ENCODE data around the gene SLC19A1.
"Not testable (repeated sequence)": the region's sequence is repeated elsewhere in the genome, so short reads cannot be mapped to it uniquely, and the experiment has no call there.

Gene SLC19A1

DNA sequence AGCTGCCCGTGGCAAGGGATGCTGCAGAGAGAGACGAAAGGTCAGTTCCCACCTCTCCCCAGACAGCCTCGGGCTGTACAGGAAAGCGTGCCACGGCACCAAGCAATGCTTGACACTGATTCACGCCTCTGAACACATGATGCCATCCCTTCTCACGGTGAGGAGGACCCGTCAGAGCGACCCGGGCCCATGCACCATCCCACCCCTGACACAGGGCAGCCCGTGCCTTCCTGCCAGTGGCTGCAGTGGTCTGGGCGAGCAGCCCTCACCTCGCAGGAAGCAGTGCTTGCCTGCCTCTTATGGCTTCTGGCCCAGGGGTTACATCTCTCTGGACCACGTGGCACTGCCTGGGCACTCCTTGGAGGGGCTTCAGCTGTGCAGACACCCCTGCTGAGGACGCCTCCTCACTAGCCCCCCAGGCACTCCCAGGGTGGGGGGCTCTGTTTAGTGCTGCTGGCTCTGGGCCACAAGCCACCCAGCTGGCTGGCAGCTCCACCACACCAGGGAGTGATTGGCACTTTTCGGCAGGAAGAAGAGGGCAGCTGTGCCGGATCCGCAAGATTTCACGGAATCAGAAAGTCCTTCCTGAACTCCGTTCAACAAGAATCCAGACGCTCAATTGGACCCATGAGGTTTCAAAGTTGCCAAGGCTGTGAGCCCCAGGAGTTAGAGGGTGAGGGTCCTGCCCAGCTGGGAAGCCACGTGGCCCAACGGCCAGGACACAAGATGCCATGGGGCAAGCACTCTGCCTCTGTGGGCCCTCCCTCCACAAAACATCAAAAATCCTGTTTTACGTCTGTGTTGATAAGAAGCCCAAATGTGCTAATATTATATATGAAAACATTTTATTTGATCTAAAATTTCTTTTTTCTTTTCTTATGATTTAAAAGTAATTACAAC is 34.8 kb upstream of the SLC19A1 start:
- DNase-seq (ENCODE audit: low spot score) = no peak

- DNase-seq (ENCODE audit: low spot score) = no peak
Observed at GRCh38 chr21:45575993-45576837, 34.0 kb upstream of the SLC19A1 start.

DNA sequence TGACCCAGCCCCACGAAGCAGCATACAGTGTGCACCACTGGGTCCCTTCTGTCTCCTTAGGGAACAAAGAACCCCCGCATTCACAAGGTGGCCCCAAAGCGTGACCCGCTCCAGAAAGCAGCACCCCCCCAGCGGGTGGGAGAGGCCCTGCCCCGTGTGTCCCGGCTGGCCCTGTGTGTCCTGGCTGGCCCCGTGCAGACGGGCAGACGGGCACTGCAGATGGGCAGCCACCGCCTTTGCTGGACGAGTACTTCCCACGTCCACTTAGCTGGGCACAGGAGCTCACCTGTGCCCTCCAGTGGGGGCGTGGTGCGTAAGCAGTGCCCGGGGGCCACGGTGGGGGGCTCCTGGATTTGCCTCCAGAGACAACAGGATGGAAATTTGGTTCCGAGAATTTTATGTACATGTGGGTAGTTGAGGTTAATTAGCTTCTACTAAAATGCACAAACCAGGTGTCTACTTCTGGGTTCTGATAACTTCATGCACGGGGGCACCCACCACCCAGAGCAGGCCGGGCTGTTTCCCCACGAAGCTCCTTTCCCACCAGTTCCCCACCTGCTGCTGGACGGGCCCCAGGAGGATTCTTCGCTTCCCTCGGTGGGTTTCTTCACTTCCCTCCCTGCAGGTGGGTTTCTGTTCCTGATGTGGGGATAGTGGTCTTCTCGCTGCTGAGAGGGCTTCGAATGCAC is 33.2 kb upstream of the SLC19A1 start:
- no peak for DNase-seq (ENCODE audit: low spot score)

GRCh38 chr21:45574691-45575090 is 32.5 kb upstream of the SLC19A1 start:
- no peak for DNase-seq (ENCODE audit: low spot score)

- DNase-seq (ENCODE audit: low spot score) = no peak
Observed at GRCh38 chr21:45574081-45574501, 31.9 kb upstream of the SLC19A1 start.

DNA sequence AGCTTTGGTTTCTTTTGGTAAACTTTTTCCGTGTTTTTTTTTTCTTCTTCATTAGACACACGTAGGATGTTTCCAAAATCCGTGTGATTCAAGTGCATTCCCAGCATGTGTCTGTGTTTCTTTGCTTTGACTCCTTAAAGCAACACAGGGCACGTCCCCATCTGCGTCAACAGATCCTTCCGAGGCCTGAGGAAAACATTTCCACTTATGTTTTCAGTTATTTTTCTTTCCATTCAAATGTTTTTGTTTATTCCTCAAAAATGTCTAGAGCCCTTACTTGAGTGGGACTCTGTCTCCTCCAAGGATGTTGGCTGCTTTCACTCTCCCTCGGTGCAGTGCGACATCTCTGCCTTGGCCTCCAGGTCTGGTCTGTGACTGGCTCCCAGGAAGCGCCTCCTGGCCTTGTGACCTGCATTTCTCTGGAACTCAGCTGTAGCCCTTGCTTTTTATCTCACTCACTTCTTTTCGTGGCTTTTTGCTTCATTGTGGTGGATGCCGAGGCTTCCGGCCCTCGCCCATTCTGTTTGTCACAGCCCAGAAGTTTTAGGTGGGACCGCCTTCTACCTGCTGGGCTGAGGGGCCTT is 31.3 kb upstream of the SLC19A1 start:
- DNase-seq (ENCODE audit: low spot score) = no peak

DNA sequence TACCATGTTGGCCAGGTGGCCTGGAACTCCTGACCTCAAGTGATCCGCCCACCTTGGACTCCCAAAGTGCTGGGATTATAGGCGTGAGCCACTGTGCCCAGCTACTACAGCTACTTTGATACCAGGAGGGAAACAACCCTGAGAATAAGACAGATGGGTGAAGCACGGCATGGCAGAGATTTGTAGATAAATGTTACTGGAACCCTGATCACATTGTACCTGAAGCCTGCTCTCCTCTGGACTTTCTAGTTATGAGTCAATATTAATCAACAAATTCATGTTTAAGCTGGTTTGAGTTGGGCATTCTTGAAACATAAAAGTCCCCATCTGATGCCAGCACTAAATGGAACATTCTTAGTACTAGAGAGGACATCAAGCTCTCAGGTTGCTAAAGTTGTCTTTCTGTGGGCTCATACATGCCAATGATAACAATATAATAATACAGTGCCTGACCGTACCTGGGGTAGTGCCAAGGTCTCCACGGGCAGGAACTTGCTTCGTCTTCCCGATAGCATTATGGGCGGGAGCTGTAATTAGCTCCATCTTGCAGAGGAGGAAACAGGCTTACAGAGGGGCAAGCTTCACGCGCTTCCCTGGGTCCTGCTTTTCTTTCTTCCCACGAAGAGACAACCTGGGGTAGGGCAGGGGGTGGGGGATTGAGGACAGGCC is 30.7 kb upstream of the SLC19A1 start:
- no peak for DNase-seq (ENCODE audit: low spot score)

DNA sequence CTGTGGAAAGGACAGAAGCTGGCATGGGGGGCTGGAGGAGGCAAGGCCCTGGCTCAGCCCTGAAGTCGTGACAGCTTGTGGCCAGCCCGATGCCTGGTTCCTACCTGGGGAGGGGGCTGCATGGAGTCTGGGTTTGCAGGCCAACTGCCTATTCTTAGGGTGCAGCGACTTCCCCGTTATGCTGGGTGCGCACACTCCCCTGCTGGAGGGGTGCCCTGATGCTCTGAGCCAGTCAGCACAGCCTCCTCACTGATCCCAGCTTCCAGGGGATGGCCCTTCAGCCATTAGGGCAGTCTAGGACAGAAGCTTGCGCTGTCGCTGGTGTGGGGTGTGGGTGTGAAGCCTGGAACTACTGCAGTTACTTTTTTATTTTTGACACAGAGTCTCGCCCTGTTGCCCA is 30.0 kb upstream of the SLC19A1 start:
- DNase-seq (ENCODE audit: low spot score) = no peak

DNA sequence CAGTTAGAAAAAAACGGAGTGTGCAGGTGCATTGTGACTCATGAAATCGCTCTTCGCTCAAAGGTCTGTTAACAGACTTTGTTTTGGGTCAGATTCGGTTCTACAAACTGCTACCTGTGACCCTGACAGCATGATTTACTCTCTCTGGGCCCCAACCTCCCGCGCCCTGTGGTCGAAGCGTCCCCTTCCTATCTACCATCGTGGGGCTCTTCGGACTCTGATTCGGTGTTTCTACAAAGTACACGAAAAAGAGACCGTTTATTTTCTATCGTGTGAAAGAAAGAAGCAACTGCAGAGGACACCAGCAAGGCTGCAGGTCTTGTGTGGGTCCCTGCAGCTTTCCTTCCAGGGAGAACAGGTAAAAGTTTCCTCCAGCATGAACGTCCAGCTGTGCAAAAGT is 29.4 kb upstream of the SLC19A1 start:
- no peak for DNase-seq (ENCODE audit: low spot score)

DNA sequence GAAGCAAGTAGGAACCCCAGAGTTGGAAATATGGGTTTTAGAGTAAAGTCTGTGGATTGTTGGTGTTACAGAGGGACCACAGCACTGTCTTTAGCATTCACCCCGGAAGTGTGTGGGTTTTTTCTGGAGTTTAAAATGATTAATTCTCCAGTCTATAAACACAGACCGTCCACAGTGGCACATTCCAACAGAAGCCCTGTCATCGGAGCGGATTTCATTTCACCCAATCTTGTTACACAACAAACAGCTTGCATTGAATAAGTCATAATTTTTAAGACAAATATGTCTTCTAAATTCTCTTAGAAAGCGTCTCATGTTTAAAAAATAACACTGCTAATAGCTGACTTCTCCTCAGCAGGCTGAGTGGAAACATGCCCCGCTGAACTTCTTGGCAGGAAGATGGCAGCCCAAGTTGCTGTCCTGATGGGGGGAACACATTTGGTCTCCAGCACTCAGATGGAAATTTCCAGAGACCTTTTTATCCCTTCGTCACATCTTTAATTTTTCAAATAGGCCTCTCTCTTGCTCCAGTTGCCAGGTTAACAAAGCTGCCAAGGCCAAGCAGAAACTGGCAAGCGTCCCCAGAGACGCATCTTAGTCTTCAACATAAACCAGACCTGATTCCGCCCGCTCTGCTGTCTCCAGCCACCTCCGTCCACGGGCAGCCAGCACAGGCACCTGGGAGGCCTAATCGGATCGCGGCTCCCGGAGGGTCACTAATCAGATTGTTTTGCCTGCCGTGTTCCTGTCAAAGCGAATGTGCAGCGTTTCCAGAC is 28.8 kb upstream of the SLC19A1 start:
- peak; percentile 98 for DNase-seq (ENCODE audit: low spot score)

DNA sequence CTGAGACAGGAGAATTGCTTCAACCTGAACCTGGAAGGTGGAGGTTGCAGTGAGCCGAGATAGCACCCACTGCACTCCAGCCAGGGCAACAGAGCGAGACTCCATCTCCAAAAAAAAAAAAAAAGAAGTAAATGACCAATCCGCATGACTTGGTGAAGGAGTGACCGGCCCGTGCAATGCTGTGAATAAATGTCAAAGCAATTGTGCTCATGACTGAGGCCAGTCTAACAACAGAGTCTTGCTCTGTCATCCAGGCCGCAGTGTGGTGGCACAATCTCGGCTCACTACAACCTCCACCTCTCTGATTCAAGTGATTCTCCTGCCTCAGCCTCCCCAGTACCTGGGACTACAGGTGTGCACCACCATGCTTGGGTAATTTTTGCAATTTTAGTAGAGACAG is 27.8 kb upstream of the SLC19A1 start:
- DNase-seq (ENCODE audit: low spot score) = no peak

- no peak for DNase-seq (ENCODE audit: low spot score)
Observed at GRCh38 chr21:45568383-45568782, 26.1 kb upstream of the SLC19A1 start.

DNA sequence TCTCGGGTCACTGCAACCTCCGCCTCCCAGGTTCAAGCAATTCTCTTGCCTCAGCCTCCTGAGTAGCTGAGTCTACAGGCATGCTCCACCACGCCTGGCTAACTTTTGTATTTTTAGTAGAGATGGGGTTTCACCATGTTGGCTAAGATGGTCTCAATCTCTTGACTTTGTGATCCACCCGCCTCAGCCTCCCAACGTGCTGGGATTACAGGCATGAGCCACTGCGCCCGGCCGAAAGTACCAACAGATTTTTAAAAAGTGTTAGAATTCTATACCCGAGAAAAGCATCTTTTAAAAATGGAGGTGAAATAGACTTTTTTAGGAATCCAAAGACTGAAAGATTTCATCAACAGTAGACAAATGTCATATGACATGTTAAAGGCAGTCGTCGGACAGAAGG is 21.9 kb upstream of the SLC19A1 start:
- DNase-seq (ENCODE audit: low spot score) = not testable (repeated sequence)

GRCh38 chr21:45562965-45563364 is 20.7 kb upstream of the SLC19A1 start:
- DNase-seq (ENCODE audit: low spot score) = no peak

DNA sequence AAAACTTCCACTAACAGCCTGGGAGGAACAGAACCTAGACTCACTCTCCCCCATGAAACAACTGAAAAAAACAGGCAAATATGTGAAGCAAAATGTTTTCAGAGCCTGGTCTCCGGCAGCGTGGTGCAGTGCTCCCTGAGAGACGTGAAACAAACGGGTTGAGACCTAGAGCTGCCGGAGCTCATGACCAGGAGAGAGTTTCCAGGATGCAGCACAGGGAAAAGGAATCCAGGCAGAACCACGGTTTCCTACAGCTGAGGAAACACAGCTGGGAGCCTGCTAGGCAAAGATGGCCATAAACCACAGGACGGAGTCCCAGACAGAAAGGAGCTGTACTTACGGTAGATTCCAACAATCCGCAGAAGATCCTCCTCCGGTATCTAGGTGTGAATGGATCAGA is 20.2 kb upstream of the SLC19A1 start:
- no peak for DNase-seq (ENCODE audit: low spot score)

DNA sequence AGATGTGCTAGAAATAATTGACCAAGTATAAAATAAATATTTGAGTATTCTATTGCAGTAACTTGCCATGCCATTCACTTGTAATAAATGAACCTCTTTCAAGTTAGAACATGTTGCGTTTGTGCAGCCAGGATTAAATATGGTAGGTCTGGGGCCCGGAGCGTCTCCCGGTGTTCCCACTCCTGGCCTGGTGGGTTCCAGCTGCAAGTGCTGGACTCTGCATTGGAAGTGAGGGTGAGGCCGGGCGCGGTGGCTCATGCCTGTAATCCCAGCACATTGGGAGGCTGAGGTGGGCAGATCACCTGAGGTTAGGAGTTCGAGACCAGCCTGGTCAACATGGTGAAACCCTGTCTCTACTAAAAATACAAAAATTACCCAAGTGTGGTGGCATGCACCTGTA is 19.0 kb upstream of the SLC19A1 start:
- not testable (repeated sequence) for DNase-seq (ENCODE audit: low spot score)

DNA sequence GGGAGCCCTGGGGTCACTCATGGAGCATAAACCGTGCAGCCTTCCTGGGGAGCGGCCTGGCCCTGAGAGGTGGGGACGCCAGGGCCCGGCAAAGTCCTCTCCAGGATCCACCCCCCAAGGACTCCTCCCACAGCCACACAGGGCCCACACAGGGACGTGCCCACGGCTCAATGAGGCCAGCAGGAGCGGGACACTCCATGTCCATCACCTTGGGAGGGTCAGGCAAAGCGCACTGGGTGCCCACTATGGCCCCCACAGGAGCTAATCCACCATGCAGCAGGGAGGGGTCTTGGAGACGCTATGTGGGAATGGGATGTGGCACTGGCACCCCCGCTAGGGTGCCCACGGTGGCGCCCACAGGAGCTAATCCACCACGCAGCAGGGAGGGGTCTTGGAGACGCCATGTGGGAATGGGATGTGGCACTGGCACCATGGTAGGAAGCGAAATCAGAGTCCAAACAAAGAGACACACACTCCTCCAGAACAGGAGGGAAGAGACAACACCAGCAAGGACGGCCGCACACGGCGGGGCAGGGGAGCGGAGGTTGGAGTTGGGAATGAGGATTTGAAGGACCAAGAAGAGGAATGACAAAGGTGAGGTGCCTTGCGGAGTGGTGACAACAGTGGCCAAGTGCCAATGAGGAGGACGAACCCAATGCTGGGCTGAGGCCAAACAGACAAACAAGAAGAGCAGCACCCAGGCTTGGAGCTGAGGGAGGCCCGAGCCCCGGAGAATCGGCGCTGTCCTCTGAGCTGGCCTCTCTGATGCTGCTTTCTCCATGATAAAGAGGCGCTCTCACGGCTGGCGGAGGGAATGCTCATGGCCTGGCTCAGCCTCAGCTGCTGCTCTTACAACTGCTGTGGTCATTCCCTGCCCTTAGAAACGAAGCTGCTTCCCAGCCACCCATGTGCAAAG is 18.1 kb upstream of the SLC19A1 start:
- no peak for DNase-seq (ENCODE audit: low spot score)

DNA sequence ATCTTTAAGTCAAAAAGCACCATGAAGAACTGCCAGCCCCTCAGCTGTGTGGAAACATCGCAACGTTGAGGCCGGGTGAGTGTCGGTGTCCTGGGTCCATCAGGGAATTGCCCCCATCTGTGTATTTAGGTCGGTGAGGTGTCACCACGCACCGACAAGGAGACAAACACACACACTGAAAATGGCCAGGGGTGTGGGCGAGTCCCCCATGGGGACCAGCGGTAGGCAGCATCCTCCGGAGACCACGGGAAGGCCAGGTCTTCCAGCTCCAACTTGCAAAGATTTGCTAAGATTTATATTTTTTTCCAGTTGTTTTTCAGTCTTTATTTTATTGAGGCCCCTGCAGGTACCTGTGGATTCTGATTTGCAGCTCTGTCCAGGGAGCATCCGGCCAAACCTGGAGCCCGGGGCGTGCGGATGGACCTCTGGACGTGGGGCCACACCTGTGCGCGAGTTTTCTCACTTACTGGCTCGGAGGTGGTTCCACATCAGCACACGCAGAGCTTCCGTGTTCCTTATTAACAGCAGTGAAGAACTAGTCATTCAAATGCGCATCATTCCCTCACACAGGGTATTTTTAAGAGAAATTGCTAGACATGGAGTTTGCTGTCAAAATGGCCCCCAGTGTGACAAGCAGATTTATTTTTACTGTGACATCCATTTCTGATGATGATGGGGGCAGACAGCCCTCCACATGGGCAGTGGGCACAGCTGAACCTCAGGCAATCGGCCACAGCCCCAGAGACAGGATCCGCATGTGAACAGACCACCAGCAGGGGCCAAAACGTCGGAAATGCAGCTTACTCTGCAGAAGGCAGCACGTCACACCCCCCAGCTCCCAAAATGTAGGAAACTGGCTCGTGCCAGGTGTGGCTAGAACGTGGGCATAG is 17.2 kb upstream of the SLC19A1 start:
- DNase-seq (ENCODE audit: low spot score) = no peak
